ENCODE data around the gene ADCY3.
"Not testable (repeated sequence)": the region's sequence is repeated elsewhere in the genome, so short reads cannot be mapped to it uniquely, and the experiment has no call there.

Gene ADCY3

GRCh38 chr2:24800487-24800886, 119.5 kb downstream of the ADCY3 start:
- not testable (repeated sequence) for DNase-seq

GRCh38 chr2:24797644-24798043, 122.4 kb downstream of the ADCY3 start:
- no peak for DNase-seq

GRCh38 chr2:24793761-24794435, 126.1 kb downstream of the ADCY3 start:
- DNase-seq = peak; percentile 37 to 55

GRCh38 chr2:24792874-24793760, 126.9 kb downstream of the ADCY3 start, which contains the start of the genes CENPO and PTRHD1:
Gene CENPO (plus strand): TSS chr2:24793425. CDS start chr2:24793920, 495 bp downstream.
Gene PTRHD1 (minus strand): TSS chr2:24793391. CDS start chr2:24793377, 14 bp downstream.
- DNase-seq = peak; percentile 98

GRCh38 chr2:24792542-24792873, 127.5 kb downstream of the ADCY3 start:
- DNase-seq = peak in 1 of 2 experiments; percentile 52

- DNase-seq = no peak
These were observed 128.6 kb downstream of the ADCY3 start for GRCh38 chr2:24791452-24791851.

GRCh38 chr2:24788816-24789215, 131.2 kb downstream of the ADCY3 start:
- no peak for DNase-seq

- DNase-seq = no peak
These were observed 132.5 kb downstream of the ADCY3 start for GRCh38 chr2:24787532-24787931.

- DNase-seq = peak; percentile 51 to 75
These were observed 134.2 kb downstream of the ADCY3 start for GRCh38 chr2:24785671-24786321.

GRCh38 chr2:24783641-24784040, 136.4 kb downstream of the ADCY3 start:
- no peak for DNase-seq

GRCh38 chr2:24779116-24779515, 140.9 kb downstream of the ADCY3 start:
- DNase-seq = no peak

GRCh38 chr2:24774373-24774772, 145.7 kb downstream of the ADCY3 start:
- DNase-seq = no peak

- DNase-seq = no peak
These were observed 148.1 kb downstream of the ADCY3 start for GRCh38 chr2:24771764-24772586.

- no peak for DNase-seq
These were observed 149.0 kb downstream of the ADCY3 start for GRCh38 chr2:24771061-24771460.
